NT2/D1 (cell line): ENCODE results near the gene THEM4.

Experiments used
- SUZ12 ChIP-seq: IDR thresholded peaks from 2 replicates; pipeline ENCODE4 v1.6.1; 2011; ENCODE audit not compliant: insufficient read length, insufficient read depth; ENCODE audit errors: extremely low read depth
- YY1 ChIP-seq: IDR thresholded peaks from 2 replicates; pipeline ENCODE4 v1.6.1; 2011; ENCODE audit not compliant: insufficient read length, insufficient read depth

- TF ChIP-seq YY1, result peak; percentile 69
- no peak for TF ChIP-seq SUZ12
Measured at GRCh38 chr1:151908228-151908691, 1.1 kb downstream of the THEM4 start.
